Measurements from ENCODE around the gene AP2B1.

GRCh38 chr17:35775039-35775438 lies 187.9 kb downstream of the AP2B1 start:
- TF ChIP-seq POLR2A (IDR thresholded peaks at IDR 0.05; ENCODE audit: borderline replicate concordance, extremely low read depth, insufficient read depth, insufficient read length) = no peak
- no peak for TF ChIP-seq CTCF (IDR thresholded peaks at IDR 0.05 in 2 of 3, conservative IDR thresholded peaks at IDR 0.05 in 1 of 3; ENCODE audit: borderline replicate concordance in 1 of 3, insufficient read depth in 1 of 3, low read depth in 2 of 3, low read length in 2 of 3)
- no peak for TF ChIP-seq SP1 (IDR thresholded peaks at IDR 0.05; ENCODE audit: low read depth)
- TF ChIP-seq REST (IDR thresholded peaks at IDR 0.05; ENCODE audit: low read depth) = no peak
- TF ChIP-seq FOSL1 (IDR thresholded peaks at IDR 0.05; ENCODE audit: low read depth) = no peak
- TF ChIP-seq EZH2phosphoT487 (IDR thresholded peaks at IDR 0.05; ENCODE audit: borderline replicate concordance) = no peak
- no peak for TF ChIP-seq TCF7L2 (IDR thresholded peaks at IDR 0.05; ENCODE audit: borderline replicate concordance, extremely low read depth, insufficient read depth, insufficient read length)
- TF ChIP-seq RAD21 (IDR thresholded peaks at IDR 0.05; ENCODE audit: low read depth) = no peak
- TF ChIP-seq EZH2 (IDR thresholded peaks at IDR 0.05) = no peak
